ENCODE data around the gene PPP6R2.

Gene PPP6R2

GRCh38 chr22:50414476-50415248 is 71.5 kb downstream of the PPP6R2 start:
- TF ChIP-seq CTCF (IDR thresholded peaks at IDR 0.05; ENCODE audit: low read depth, low read length), result no peak
- no peak for DNase-seq (ENCODE audit: extremely low read depth, low read depth)

GRCh38 chr22:50415426-50415825 is 72.3 kb downstream of the PPP6R2 start:
- DNase-seq (ENCODE audit: extremely low read depth, low read depth), result no peak

GRCh38 chr22:50416996-50417395 is 73.9 kb downstream of the PPP6R2 start:
- DNase-seq (ENCODE audit: extremely low read depth, low read depth), result no peak
- TF ChIP-seq CTCF (IDR thresholded peaks at IDR 0.05; ENCODE audit: low read depth, low read length), result no peak

More at GRCh38 chr22:50415426-50415825, 72.3 kb downstream of the PPP6R2 start:
- no peak for TF ChIP-seq CTCF (IDR thresholded peaks at IDR 0.05; ENCODE audit: low read depth, low read length)

- DNase-seq (ENCODE audit: extremely low read depth, low read depth), result no peak
- no peak for TF ChIP-seq CTCF (IDR thresholded peaks at IDR 0.05; ENCODE audit: low read depth, low read length)
These were observed 74.5 kb downstream of the PPP6R2 start for GRCh38 chr22:50417411-50418210.

GRCh38 chr22:50418624-50419023 is 75.5 kb downstream of the PPP6R2 start:
- no peak for DNase-seq (ENCODE audit: extremely low read depth, low read depth)
- no peak for TF ChIP-seq CTCF (IDR thresholded peaks at IDR 0.05; ENCODE audit: low read depth, low read length)

GRCh38 chr22:50419116-50419515 is 76.0 kb downstream of the PPP6R2 start:
- no peak for TF ChIP-seq CTCF (IDR thresholded peaks at IDR 0.05; ENCODE audit: low read depth, low read length)
- DNase-seq (ENCODE audit: extremely low read depth, low read depth), result no peak

- DNase-seq (ENCODE audit: extremely low read depth, low read depth), result no peak
These were observed 76.9 kb downstream of the PPP6R2 start for GRCh38 chr22:50420015-50420414.

More at GRCh38 chr22:50420015-50420414, 76.9 kb downstream of the PPP6R2 start:
- TF ChIP-seq CTCF (IDR thresholded peaks at IDR 0.05; ENCODE audit: low read depth, low read length), result no peak

Data from AG09319 (cell line).